HEK293 (cell line): ENCODE data around the gene LPCAT2.

Source experiments
- CTCF ChIA-PET: fragments of 350-600 bp; formaldehyde crosslinking; extraction: SDS; loops from one replicate; lab custom pipeline; 2021; ENCODE audit warnings: antibody characterized with exemption; lab: Yijun Ruan, JAX
- POLR2A ChIA-PET: fragments of 300-600 bp; formaldehyde crosslinking; extraction: SDS; loops from one replicate; lab custom pipeline; 2020; ENCODE audit warnings: antibody characterized with exemption, inconsistent platforms; lab: Yijun Ruan, JAX
- H3K27ac ChIP-seq: fragments of 200-500 bp; sonication (Bioruptor generic); 2 replicates; pipeline ENCODE4 v1.5.1; 2014; ENCODE audit warnings: low read depth, low read length, control low read depth, inconsistent platforms; ENCODE audit errors: extremely low read depth
- H3K36me3 ChIP-seq, 2 experiments: fragments of 200-500 bp in 1 of 2; sonication (Bioruptor generic) in 1 of 2; 1 replicate in 1 of 2; 2 replicates in 1 of 2; pipeline ENCODE4 v1.5.1; 2014 to 2017; ENCODE audit warnings: inconsistent platforms in 2 of 2, low read length in 2 of 2; ENCODE audit not compliant: control insufficient read depth in 2 of 2, insufficient read depth in 1 of 2
- H3K4me1 ChIP-seq: fragments of 200-500 bp; sonication (Bioruptor generic); 2 replicates; pipeline ENCODE4 v1.5.1; 2014; ENCODE audit warnings: mild to moderate bottlenecking, low read length, inconsistent platforms; ENCODE audit not compliant: control insufficient read depth, insufficient read depth
- H3K4me3 ChIP-seq: 2 replicates; pipeline ENCODE4 v1.5.1; 2011; ENCODE audit warnings: low read depth, mild to moderate bottlenecking, control low read depth, low read length, moderate library complexity
- H3K9me3 ChIP-seq: fragments of 200-500 bp; sonication (Bioruptor generic); 2 replicates; pipeline ENCODE4 v1.5.1; 2014; ENCODE audit warnings: low read depth, low read length, inconsistent platforms; ENCODE audit not compliant: control insufficient read depth, insufficient read depth
- FEZF1 ChIP-seq: fragments of 450-650 bp; formaldehyde crosslinking; IDR thresholded peaks from 2 replicates; pipeline ENCODE4 v1.5.1; 2016; ENCODE audit warnings: missing biosample characterization, missing genetic modification characterization
- GLI2 ChIP-seq: fragments of 450-650 bp; formaldehyde crosslinking; IDR thresholded peaks from 2 replicates; pipeline ENCODE4; 2017; ENCODE audit warnings: missing biosample characterization, missing genetic modification characterization, low read depth, borderline replicate concordance
- GLIS1 ChIP-seq: fragments of 450-650 bp; formaldehyde crosslinking; IDR thresholded peaks from 2 replicates; pipeline ENCODE4 v1.5.1; 2016; ENCODE audit warnings: missing biosample characterization, missing genetic modification characterization
- KLF1 ChIP-seq: fragments of 450-650 bp; formaldehyde crosslinking; IDR thresholded peaks from 2 replicates; pipeline ENCODE4 v1.5.1; 2016; ENCODE audit warnings: missing biosample characterization, missing genetic modification characterization
- MZF1 ChIP-seq: fragments of 450-650 bp; formaldehyde crosslinking; IDR thresholded peaks from 2 replicates; pipeline ENCODE4 v1.5.1; 2017; ENCODE audit warnings: missing biosample characterization, missing genetic modification characterization, borderline replicate concordance
- PATZ1 ChIP-seq: fragments of 450-650 bp; formaldehyde crosslinking; IDR thresholded peaks from 2 replicates; pipeline ENCODE4 v1.5.1; 2016; ENCODE audit warnings: missing biosample characterization, missing genetic modification characterization
- PRDM1 ChIP-seq: fragments of 450-650 bp; formaldehyde crosslinking; IDR thresholded peaks from 2 replicates; pipeline ENCODE4; 2016; ENCODE audit warnings: missing biosample characterization, missing genetic modification characterization
- SETDB1 ChIP-seq: IDR thresholded peaks from one replicate; pipeline ENCODE4 v1.6.1; 2017; ENCODE audit warnings: mild to moderate bottlenecking, low read length, moderate library complexity, mixed read lengths; ENCODE audit not compliant: insufficient read length
- ZEB2 ChIP-seq: fragments of 450-650 bp; formaldehyde crosslinking; IDR thresholded peaks from 2 replicates; pipeline ENCODE4 v1.5.1; 2016; ENCODE audit warnings: missing biosample characterization, missing genetic modification characterization
- ZNF148 ChIP-seq: fragments of 450-650 bp; formaldehyde crosslinking; IDR thresholded peaks from 2 replicates; pipeline ENCODE4 v1.5.0; 2017; ENCODE audit warnings: missing biosample characterization, missing genetic modification characterization, borderline replicate concordance
- ZNF19 ChIP-seq: fragments of 450-650 bp; formaldehyde crosslinking; IDR thresholded peaks from 2 replicates; pipeline ENCODE4; 2016; ENCODE audit warnings: missing biosample characterization, missing genetic modification characterization, low read depth
- ZNF223 ChIP-seq: fragments of 450-650 bp; formaldehyde crosslinking; IDR thresholded peaks from 2 replicates; pipeline ENCODE4 v1.5.1; 2016; ENCODE audit warnings: missing biosample characterization, missing genetic modification characterization
- ZNF248 ChIP-seq: fragments of 450-650 bp; formaldehyde crosslinking; IDR thresholded peaks from 2 replicates; pipeline ENCODE4 v1.5.1; 2017; ENCODE audit warnings: missing biosample characterization, missing genetic modification characterization
- ZNF37A ChIP-seq: fragments of 450-650 bp; IDR thresholded peaks from 2 replicates; pipeline ENCODE4 v1.5.1; 2018; ENCODE audit warnings: missing biosample characterization, missing genetic modification characterization
- ZNF404 ChIP-seq: fragments of 450-650 bp; formaldehyde crosslinking; IDR thresholded peaks from 2 replicates; pipeline ENCODE4 v1.5.1; 2017; ENCODE audit warnings: missing biosample characterization, missing genetic modification characterization
- ZNF561 ChIP-seq: fragments of 450-650 bp; IDR thresholded peaks from 2 replicates; pipeline ENCODE4 v1.5.1; 2018; ENCODE audit warnings: missing biosample characterization, missing genetic modification characterization, borderline replicate concordance
- ZNF639 ChIP-seq: fragments of 450-650 bp; formaldehyde crosslinking; IDR thresholded peaks from 2 replicates; pipeline ENCODE4 v1.5.1; 2016; ENCODE audit warnings: missing biosample characterization, missing genetic modification characterization
- ZNF670 ChIP-seq: fragments of 450-650 bp; formaldehyde crosslinking; IDR thresholded peaks from 2 replicates; pipeline ENCODE4 v1.5.1; 2016; ENCODE audit warnings: missing biosample characterization, missing genetic modification characterization, low read depth
- ZNF776 ChIP-seq: fragments of 450-650 bp; formaldehyde crosslinking; IDR thresholded peaks from 2 replicates; pipeline ENCODE4 v1.5.0; 2017; ENCODE audit warnings: missing biosample characterization, missing genetic modification characterization, borderline replicate concordance
- TF ChIP-seq, protein P1 (sequence below): fragments of 450-650 bp; formaldehyde crosslinking; IDR thresholded peaks from 2 replicates; pipeline ENCODE4 v1.5.1; 2017; ENCODE audit warnings: missing biosample characterization, missing genetic modification characterization
- TF ChIP-seq, protein P2 (sequence below): fragments of 450-650 bp; formaldehyde crosslinking; IDR thresholded peaks from 2 replicates; pipeline ENCODE4 v1.5.1; 2016; ENCODE audit warnings: missing biosample characterization, missing genetic modification characterization

Gene LPCAT2

DNA sequence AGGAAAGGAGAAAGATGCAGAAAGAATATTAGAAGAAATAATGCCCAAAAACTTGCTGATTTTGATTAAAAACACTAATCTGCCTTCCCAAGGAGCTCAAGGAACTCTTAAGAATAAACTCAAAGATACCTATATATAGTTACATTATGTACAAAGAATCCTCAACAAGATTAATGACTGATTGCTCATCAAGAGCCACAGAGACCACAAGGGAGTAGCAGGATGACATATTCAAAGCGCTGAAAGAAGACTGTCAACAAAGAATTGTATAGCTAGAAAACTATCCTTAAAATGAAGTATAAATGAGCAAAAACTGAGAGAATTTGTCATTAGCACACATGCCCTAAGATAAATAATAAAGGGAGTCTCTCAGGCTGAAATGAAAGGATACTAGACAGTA lies 6.2 kb downstream of the LPCAT2 start:
- Histone ChIP-seq H3K4me1 (no peaks in the 10 kb centered on the region), H3K27ac (no peak overlapping the region), H3K36me3 (no peaks in the 10 kb centered on the region), H3K4me3 (no peak overlapping the region), H3K9me3 (no peaks in the 10 kb centered on the region)
- TF ChIP-seq ZNF670 (tag by site-specific recombination) (no peak), ZEB2 (tag by site-specific recombination) (no peak), PATZ1 (tag by site-specific recombination) (no peak), ZNF223 (no peak), ZNF639 (tag by site-specific recombination) (no peak), GLI2 (tag by site-specific recombination) (no peak), GLIS1 (no peak), FEZF1 (no peak), ZNF561 (no peak), ZNF248 (tag by site-specific recombination) (no peak), ZNF148 (tag by site-specific recombination) (no peak), KLF1 (tag by site-specific recombination) (no peak), PRDM1 (tag by site-specific recombination) (no peak), ZNF776 (tag by site-specific recombination) (no peak), ZNF19 (tag by site-specific recombination) (no peak), ZNF37A (tag by site-specific recombination) (no peak), MZF1 (tag by site-specific recombination) (no peak)
- ChIA-PET CTCF (interaction anchor here (0.7 to 1.4 kb wide), 3 partner anchors 14 to 50 kb away, joined by 3 to 8 read pairs (median 3); no protein-coding TSS in a partner anchor), POLR2A (no interaction called here)

GRCh38 chr16:55521792-55522191 lies 12.9 kb downstream of the LPCAT2 start:
- no peak overlapping the region for H3K27ac ChIP-seq
- POLR2A ChIA-PET: no interaction called here
- CTCF ChIA-PET: interaction anchor here (2.5 kb wide), 1 partner anchor 57 kb away, joined by 14 read pairs; no protein-coding TSS in a partner anchor
- no peaks in the 10 kb centered on the region for H3K9me3 ChIP-seq
- H3K4me3 ChIP-seq: no peak overlapping the region
- no peaks in the 10 kb centered on the region for H3K36me3 ChIP-seq
- TF ChIP-seq, protein P1, sequence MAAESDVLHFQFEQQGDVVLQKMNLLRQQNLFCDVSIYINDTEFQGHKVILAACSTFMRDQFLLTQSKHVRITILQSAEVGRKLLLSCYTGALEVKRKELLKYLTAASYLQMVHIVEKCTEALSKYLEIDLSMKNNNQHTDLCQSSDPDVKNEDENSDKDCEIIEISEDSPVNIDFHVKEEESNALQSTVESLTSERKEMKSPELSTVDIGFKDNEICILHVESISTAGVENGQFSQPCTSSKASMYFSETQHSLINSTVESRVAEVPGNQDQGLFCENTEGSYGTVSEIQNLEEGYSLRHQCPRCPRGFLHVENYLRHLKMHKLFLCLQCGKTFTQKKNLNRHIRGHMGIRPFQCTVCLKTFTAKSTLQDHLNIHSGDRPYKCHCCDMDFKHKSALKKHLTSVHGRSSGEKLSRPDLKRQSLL (tag by site-specific recombination): no peak
- TF ChIP-seq, protein P2, sequence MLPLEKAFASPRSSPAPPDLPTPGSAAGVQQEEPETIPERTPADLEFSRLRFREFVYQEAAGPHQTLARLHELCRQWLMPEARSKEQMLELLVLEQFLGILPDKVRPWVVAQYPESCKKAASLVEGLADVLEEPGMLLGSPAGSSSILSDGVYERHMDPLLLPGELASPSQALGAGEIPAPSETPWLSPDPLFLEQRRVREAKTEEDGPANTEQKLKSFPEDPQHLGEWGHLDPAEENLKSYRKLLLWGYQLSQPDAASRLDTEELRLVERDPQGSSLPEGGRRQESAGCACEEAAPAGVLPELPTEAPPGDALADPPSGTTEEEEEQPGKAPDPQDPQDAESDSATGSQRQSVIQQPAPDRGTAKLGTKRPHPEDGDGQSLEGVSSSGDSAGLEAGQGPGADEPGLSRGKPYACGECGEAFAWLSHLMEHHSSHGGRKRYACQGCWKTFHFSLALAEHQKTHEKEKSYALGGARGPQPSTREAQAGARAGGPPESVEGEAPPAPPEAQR: no peak
- peak; percentile 87 for TF ChIP-seq SETDB1
- TF ChIP-seq ZNF404 (tag by site-specific recombination): no peak
- no peaks in the 10 kb centered on the region for H3K4me1 ChIP-seq
